ENCODE results near the gene PCSK9. TPM values are rescaled to one million over a fixed set of nuclear protein-coding genes. Genes with fewer than 3 reads are reported as not detected.

PCSK9 gene
- total RNA-seq, 4 donors from 2014 or later, result 0.13 to 0.64 (median 0.23) TPM; not detected in 1

DNA sequence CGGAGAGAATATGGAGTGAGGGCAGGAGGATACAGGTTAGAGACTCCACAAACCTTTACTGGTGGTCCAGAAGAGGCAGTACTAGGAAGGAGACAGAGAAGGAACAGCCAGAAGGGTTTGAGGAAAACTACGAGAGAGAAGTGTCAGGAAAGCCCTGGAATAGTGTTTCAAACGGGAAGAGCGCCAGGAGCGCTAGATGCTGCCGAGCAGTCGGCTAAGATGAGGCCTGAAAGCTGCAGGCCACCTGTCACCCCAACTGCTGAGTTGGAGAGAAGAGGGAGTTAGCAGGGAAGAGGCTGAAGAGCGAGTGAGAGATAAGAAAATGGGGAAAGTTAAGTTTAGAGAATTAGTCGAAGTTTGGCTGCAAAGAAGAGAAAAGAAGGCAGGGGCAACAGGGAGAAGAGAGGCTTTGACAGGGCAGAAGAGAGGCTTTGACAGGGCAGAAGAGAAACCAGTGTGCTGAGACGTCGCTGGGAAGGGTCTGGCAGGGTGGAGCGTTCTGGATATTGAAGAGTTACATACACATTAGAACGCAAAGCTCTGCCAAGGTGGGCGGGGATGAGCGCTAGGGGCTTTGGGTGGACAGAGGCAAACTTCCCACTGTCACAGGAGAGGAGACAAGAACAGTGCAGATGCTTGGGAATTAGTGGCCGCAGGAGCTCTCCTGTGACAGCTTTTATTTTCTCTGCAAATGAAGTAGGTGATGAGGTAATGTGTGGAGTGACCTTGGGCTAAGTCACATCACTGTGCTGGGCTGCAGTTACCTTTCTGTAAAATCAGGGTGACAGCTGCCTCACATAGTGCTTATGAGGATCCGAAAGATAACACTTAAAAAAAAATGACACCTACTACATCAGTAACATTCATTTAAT is 31.2 kb downstream of the PCSK9 start:
- peak overlapping the region in 2 of 4 donors; percentile 5 to 10 for H3K27ac ChIP-seq
- no peaks in the 10 kb centered on the region for H3K27me3 ChIP-seq
- 58 to 70% methylated on average over 12 to 15 of the region's 17 CpGs for WGBS, 2 donors (ENCODE audit: low coverage in 1 of 2)
- H3K36me3 ChIP-seq, result peaks cover 0 to 94% of the 10 kb centered on the region in 2 donors
- no peak overlapping the region for H3K4me3 ChIP-seq
- TF ChIP-seq POLR2AphosphoS5 (IDR thresholded peaks at IDR 0.05) (no peak), EP300 (IDR thresholded peaks at IDR 0.05) (no peak)
- H3K4me1 ChIP-seq, result peaks cover 0 to 24% (median 4%) of the 10 kb centered on the region in 3 donors
- ATAC-seq, result no peak
- no peaks in the 10 kb centered on the region for H3K9me3 ChIP-seq

DNA sequence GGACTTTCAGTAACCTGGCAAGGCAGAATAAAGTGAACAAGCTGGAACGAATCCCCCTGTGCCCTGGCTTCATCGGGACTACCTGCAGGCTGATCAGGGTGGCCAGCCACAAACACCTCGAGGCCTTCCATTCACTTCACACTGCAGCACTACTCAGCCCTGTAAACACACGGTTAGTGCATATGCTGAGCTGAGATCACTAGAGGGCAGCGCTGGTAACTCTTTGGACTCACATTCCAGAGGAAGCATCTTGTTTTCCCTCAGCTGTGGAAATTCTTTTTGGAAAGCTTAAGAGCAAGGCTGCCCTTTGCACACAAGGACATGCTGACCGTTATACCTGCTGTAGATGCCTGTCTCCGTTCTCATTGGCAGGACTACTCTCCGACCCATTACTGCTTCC is 32.1 kb downstream of the PCSK9 start:
- 44 to 61% methylated on average over 3 to 8 of the region's 8 CpGs for WGBS, 2 donors (ENCODE audit: low coverage in 1 of 2)
- H3K27me3 ChIP-seq, result no peaks in the 10 kb centered on the region
- H3K4me3 ChIP-seq, result no peak overlapping the region
- peaks cover 0 to 97% of the 10 kb centered on the region in 2 donors for H3K36me3 ChIP-seq
- peak overlapping the region in 1 of 4 donors; percentile 10 for H3K27ac ChIP-seq
- ATAC-seq, result no peak
- TF ChIP-seq, protein P1, sequence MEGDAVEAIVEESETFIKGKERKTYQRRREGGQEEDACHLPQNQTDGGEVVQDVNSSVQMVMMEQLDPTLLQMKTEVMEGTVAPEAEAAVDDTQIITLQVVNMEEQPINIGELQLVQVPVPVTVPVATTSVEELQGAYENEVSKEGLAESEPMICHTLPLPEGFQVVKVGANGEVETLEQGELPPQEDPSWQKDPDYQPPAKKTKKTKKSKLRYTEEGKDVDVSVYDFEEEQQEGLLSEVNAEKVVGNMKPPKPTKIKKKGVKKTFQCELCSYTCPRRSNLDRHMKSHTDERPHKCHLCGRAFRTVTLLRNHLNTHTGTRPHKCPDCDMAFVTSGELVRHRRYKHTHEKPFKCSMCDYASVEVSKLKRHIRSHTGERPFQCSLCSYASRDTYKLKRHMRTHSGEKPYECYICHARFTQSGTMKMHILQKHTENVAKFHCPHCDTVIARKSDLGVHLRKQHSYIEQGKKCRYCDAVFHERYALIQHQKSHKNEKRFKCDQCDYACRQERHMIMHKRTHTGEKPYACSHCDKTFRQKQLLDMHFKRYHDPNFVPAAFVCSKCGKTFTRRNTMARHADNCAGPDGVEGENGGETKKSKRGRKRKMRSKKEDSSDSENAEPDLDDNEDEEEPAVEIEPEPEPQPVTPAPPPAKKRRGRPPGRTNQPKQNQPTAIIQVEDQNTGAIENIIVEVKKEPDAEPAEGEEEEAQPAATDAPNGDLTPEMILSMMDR (IDR thresholded peaks at IDR 0.05), result peak in 2 of 4 experiments; percentile 13 to 49
- no peak for TF ChIP-seq POLR2AphosphoS5 (IDR thresholded peaks at IDR 0.05)
- no peaks in the 10 kb centered on the region for H3K9me3 ChIP-seq
- H3K4me1 ChIP-seq, result peaks cover 0 to 14% (median 0%) of the 10 kb centered on the region in 3 donors

DNA sequence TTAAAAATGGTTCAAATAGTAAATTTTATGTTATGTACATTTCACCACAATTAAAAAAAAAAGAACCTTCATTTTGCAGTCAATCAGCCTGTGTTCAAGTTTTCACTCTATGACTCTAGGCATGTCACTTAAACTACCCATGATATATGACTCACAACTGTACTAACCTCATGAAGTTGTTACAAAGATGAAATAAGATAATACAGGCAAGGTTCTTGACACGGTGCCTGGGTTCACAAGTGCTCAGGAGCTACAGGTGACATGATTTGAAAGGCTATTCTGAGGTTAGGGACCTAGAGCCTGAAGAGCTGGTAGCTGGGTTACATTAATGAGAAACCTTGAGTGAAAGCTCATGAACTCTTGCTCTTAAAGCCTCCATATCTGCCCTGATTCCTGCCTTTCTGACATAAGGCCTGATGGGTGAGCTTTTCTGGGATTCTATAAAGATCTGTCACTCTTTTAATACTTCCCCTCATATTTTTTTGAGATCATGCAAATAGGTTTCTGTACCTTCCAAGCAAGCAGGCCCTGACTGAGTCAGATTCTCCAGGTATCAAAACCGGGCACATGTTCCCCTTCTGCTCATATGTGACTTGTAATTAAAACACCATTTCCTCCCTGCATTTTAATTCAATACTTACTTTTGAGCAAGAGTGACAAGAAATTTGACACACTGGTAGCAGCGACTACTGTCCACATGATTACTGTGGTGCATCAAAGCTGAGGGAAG is 34.0 kb downstream of the PCSK9 start:
- H3K4me1 ChIP-seq, result peaks cover 0 to 6% (median 0%) of the 10 kb centered on the region in 3 donors
- WGBS, 2 donors (ENCODE audit: low coverage in 1 of 2), result 80 to 97% methylated on average over 1 to 3 of the region's 3 CpGs
- H3K27me3 ChIP-seq, result no peaks in the 10 kb centered on the region
- TF ChIP-seq, protein P1 (IDR thresholded peaks at IDR 0.05), result no peak
- TF ChIP-seq POLR2A (IDR thresholded peaks at IDR 0.05), result no peak
- TF ChIP-seq EP300 (IDR thresholded peaks at IDR 0.05), result no peak
- no peak for TF ChIP-seq POLR2AphosphoS5 (IDR thresholded peaks at IDR 0.05)
- no peak overlapping the region for H3K27ac ChIP-seq
- no peaks in the 10 kb centered on the region for H3K9me3 ChIP-seq
- no peak for ATAC-seq
- H3K36me3 ChIP-seq, result peaks cover 0 to 100% of the 10 kb centered on the region in 2 donors
- H3K4me3 ChIP-seq, result no peak overlapping the region

DNA sequence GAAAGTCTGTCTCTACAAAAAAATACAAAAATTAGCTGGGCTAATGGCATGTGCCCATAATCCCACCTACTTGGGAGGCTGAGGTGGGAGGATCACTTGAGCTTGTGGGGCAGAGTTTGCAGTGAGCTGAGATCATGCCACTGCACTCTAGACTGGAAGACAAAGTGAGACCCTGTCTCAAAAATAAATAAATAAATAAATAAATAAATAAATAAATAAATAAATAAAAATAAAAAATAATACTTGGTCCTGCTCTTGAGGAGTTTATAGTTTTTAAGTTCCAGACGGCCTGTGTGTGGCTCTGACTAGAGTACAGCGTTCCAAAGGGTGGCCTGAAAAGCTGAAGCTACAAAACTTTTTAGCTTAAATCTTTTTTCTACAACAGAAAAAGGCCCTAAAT is 35.1 kb downstream of the PCSK9 start:
- WGBS, 2 donors (ENCODE audit: low coverage in 1 of 2), result 71 to 88% methylated on average over 2 of the region's 2 CpGs
- Histone ChIP-seq H3K4me1 (peaks cover 0 to 6% (median 0%) of the 10 kb centered on the region in 3 donors), H3K9me3 (no peaks in the 10 kb centered on the region), H3K36me3 (peaks cover 0 to 100% of the 10 kb centered on the region in 2 donors), H3K4me3 (no peak overlapping the region), H3K27me3 (no peaks in the 10 kb centered on the region), H3K27ac (no peak overlapping the region)
- no peak for TF ChIP-seq POLR2AphosphoS5 (IDR thresholded peaks at IDR 0.05)
- TF ChIP-seq, protein P1 (IDR thresholded peaks at IDR 0.05), result no peak
- TF ChIP-seq POLR2A (IDR thresholded peaks at IDR 0.05), result no peak
- no peak for TF ChIP-seq EP300 (IDR thresholded peaks at IDR 0.05)
- ATAC-seq, result no peak

DNA sequence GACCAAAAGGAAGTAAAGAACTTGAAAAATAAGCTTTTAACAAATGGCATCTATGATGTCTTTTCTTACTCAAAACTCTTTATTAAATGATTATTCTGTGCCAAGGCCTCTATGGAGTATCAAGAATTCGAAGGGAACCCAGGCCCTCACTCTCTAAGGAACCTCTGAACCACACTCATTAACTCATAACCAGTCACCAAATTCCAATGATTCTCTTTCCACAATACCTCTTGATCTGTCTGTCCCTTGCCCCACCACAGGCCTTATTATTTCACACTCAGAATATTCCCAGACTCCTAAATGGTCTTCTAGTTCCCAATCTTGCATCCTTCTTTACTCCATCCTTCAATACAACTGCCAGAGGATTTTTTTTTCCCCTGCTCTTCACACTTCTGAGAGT is 37.0 kb downstream of the PCSK9 start:
- no peak for ATAC-seq
- 88% methylated on average over 1 of the region's 1 CpG for WGBS, 2 donors (ENCODE audit: low coverage in 1 of 2)
- H3K4me3 ChIP-seq, result no peak overlapping the region
- H3K9me3 ChIP-seq, result no peaks in the 10 kb centered on the region
- TF ChIP-seq POLR2A (IDR thresholded peaks at IDR 0.05) (no peak), EP300 (IDR thresholded peaks at IDR 0.05) (no peak), POLR2AphosphoS5 (IDR thresholded peaks at IDR 0.05) (no peak)
- TF ChIP-seq, protein P1 (IDR thresholded peaks at IDR 0.05), result no peak
- H3K27ac ChIP-seq, result no peak overlapping the region
- peaks cover 0 to 100% of the 10 kb centered on the region in 2 donors for H3K36me3 ChIP-seq
- no peaks in the 10 kb centered on the region for H3K27me3 ChIP-seq
- H3K4me1 ChIP-seq, result peaks cover 0 to 8% (median 0%) of the 10 kb centered on the region in 3 donors
